ENCODE data around the gene XKRX.

XKRX gene

DNA sequence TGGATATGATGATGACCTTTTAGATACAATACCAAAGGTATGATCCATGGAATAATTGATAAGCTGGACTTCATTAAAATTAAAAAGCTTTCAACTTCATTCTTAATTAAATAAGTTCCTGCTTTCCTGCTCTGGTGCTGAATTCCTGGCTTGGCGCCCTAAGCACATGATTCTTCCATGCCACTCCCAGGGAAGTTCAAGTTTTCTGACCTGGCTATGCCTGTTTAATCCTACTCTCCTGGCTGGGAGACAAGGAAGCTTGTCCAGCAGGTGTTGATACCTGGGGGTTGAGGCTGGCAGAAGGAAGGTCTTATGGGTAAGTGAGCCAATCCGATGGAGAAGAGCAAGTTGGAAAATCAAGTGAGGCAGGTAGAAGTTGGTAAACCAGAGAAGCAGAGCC, 24.3 kb downstream of the XKRX start:
- in situ Hi-C loops (cut with MboI; ENCODE audit: low sequenced_read_pairs), result no loop called here

DNA sequence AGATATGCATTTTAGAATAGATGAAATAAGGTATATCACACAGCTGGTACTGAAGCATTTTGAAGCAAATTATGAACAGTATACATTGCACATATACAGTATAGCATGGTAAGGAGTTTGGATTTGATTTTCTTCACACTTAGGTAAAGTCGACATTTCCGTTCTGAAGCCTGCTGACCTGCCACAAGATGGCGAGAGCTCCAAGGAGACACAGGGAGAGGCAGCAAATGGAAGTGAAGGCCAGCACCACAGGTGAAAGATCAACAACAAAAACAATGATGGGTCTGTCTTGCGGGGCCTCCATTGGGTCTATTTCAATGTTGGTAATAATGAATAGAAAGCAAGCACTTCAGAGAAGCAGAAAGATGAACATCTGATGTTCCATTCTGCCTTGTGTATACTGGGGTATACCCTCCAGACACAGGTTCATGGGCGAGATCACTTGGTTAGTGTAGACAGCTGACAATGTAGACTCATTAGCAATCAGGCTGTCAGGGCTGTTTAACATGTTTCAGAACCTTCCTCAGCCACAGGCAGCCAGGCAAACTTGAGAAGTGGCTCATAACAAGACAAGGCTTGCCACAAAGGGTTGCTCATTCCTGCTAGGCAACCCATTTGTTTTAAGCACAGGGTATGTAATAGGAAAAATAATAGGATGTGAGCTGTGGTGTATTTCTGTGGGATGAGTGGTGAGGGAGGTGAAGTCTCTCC, 33.2 kb downstream of the XKRX start:
- in situ Hi-C loops (cut with MboI; ENCODE audit: low sequenced_read_pairs), result no loop called here

DNA sequence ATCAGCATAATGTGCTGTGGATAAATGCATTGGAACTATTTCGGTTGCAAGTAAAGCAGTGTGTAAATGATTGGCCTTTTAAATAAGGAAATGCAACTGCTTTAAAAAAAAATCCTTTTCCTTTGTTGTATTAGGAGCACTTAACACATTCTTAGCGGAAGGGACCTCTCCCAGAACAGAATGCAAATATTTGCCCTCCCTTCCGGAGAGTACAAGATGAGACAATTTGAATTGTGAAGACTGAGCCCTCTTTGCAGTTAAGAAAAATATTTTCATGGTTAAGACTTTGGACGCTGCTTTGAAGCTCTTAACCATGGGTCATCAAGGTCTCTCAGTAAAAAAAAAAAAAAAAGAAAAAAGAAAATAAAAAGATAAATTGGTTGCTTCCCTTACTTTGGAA, 45.1 kb downstream of the XKRX start:
- in situ Hi-C loops (cut with MboI; ENCODE audit: low sequenced_read_pairs), result no loop called here

DNA sequence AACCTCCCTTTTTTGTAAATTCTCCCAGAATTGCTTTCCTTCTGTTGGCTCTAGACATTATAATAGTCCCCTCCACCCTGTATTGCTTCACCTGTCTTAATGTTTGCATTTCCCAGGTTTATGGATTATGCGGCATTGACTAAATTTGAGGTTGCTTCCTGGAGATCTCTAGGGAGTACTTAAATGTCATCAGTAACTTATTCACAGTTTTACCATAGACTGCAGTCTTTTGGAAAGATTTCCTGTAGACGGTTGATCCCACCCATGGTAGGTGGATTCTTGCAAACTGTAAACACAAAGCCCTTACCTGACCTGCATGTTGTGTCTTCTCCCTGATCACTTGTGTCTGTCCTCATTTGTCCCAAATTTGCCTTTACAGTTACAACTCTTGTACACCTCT, 48.3 kb downstream of the XKRX start:
- in situ Hi-C loops (cut with MboI; ENCODE audit: low sequenced_read_pairs), result no loop called here

DNA sequence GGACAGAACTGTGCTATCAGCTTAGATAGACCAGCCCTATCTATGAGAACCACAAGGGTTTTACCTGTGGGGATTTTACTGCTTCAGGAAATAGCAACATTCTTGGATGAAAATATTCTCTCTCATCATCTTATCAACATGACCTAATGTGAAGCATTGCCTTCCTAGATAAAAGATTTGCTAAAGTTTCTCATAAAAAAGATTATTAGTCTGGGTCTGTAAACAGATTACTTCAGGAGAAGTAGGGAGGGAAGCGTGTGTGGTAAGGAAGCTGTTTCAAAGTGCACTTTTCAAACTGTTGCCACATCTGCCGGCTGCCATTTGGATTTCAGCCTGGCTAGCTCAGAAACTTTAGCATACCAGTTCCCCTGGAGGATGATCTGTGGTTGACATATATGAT, 54.4 kb downstream of the XKRX start, which contains the start of gene NOX1:
NOX1 (minus strand) TSS at position 35 of the 400 bp plus-strand sequence. CDS start 220 bp downstream, outside the sequence.
- in situ Hi-C loops (cut with MboI; ENCODE audit: low sequenced_read_pairs), result no loop called here

DNA sequence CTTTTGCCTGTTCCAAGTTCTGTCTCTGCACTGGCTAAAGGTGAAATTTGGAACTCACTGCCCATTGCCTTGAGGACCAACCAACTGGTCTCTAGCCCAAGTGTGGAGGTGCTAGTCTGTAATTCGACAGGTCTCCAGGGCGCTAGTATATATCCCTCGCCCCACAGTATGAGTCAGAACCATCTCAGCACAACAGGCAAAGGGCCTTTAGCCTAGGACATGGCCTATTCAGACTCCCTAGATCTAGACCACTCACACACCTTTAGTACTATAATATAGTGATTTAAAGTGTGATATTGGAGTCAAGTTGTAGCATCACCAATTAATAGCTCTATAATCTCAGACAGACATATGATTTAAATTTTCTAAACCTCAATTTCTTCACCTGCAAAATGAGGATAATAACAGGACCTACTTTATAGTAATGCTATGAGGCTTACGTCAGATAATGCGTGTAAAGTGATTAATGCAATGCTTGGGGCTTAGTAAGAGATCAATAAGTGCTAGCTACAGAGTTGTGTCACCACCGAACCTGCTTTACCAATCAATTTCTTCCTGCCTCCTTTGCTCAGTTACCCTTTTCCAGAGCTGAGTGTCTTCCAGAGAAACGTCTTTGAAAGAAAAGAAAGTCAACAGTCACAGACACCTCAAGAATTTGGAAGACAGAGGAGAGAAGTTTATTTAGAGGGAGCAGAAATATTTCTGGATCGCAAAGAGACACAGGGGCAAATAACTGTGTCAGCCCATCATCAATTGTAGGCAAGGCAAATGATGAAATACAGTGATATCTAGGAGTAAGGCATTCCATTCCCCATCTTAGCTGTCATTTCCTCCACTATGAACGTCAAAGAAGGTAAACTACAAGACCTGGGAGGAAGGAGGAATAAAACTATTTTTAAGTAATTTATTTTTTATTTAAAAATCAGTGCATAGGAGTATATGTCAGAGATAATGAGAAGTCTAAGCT, 56.8 kb downstream of the XKRX start:
- in situ Hi-C loops (cut with MboI; ENCODE audit: low sequenced_read_pairs), result no loop called here

DNA sequence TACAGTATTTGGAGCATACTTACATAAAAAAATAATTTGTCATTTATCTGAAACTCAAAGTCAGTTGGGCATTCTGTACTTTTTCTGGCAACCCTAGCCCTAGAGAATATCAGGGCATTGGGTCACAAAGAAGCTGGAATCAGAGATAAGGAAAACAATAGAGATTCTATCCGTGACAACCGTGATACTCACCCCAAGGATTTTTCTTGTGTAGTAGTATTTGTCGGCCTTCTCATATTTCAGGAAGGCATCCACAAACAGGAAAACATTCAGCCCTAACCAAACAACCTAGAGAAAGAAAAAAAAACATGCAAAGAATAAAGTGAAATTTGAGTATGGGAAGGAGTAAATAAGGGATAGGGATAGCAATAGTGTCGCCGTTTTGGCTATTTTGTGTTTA, 58.2 kb downstream of the XKRX start:
- in situ Hi-C loops (cut with MboI; ENCODE audit: low sequenced_read_pairs), result no loop called here

DNA sequence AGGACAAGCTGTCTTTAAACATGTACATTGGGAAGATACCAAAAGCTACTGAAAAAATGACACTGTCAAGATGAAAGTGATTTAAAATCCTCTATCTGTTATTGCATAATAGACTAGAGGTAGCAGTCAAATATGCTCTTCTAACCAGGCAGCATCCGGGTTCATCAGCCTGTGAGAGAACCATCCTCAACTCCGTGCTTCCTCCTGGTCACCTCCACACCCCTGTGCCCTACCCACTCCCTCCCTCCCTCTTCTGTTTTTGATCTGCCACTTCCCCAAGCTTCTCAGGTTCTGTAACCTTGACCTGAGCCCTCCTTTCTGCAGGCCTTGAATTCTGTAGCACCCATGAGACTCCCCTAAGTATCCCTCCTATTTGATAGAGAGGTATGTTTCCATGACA, 60.4 kb downstream of the XKRX start:
- in situ Hi-C loops (cut with MboI; ENCODE audit: low sequenced_read_pairs), result no loop called here

DNA sequence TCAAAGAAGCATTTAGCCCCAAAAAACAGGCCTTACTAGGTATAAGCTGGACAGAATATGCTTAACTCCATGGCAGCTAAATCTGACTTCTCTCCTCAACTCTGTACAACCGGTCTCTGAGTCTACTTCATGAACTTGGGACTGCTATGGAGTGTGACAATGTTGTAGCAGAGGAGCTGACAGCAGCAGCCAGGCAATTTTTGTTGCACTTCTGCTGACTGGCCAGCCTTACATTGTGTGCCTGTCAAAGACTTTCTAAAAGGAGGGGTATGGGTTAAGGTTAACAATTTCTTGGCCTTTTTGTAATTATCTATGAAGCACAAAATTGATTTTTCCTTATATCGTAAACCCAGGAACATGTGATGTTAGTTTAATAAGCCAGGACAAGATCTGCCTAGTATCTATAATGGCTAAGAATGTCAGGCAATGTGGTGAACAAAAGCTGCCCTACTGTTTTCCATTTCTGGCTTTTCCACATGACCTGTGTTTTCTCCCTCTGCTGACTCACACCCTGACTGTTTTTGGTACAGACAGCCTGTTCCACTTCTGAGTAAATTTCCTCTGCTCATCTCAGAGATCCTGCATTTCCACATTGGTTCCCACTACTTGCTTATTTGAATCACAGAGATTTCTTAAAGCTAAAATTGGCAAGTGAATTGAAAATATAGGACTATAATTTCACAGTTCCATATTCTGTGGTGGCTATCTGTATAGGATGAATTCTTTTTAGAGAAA, 63.9 kb downstream of the XKRX start:
- in situ Hi-C loops (cut with MboI; ENCODE audit: low sequenced_read_pairs), result no loop called here
